Neural cell (in vitro differentiated cells): Measurements from ENCODE around the gene PHLPP1. TPM values are rescaled to one million over a fixed set of nuclear protein-coding genes. Genes with fewer than 3 reads are reported as not detected.

ENCODE experiments used
- H2AFZ ChIP-seq: fragments of 200-600, 300-800 bp; sonication (generic), shearing (Covaris generic); 2 replicates; pipeline ENCODE4 v1.6.0; 2014; ENCODE audit warnings: low read depth, mild to moderate bottlenecking, antibody characterized with exemption, low read length, moderate library complexity
- H3F3A ChIP-seq: fragments of 200-600 bp; shearing (Covaris generic); 2 replicates; pipeline ENCODE4 v1.6.1; 2016; ENCODE audit warnings: mild to moderate bottlenecking, moderate library complexity, mixed read lengths, antibody characterized with exemption, low read length; ENCODE audit not compliant: insufficient read depth, poor library complexity, severe bottlenecking
- H3K27ac ChIP-seq: fragments of 200-600, 300-800 bp; sonication (generic), shearing (Covaris generic); 2 replicates; pipeline ENCODE4 v1.5.1; 2014; ENCODE audit warnings: mild to moderate bottlenecking, low read length, moderate library complexity
- H3K27me3 ChIP-seq: fragments of 300-800, 200-600 bp; sonication (generic), shearing (Covaris generic); 2 replicates; pipeline ENCODE4 v1.6.0; 2014; ENCODE audit warnings: mild to moderate bottlenecking, low read depth, low read length, moderate library complexity; ENCODE audit not compliant: insufficient read depth
- H3K36me3 ChIP-seq: fragments of 300-800, 200-600 bp; sonication (generic), shearing (Covaris generic); 2 replicates; pipeline ENCODE4 v1.5.1; 2014; ENCODE audit warnings: mild to moderate bottlenecking, antibody characterized with exemption, low read length, moderate library complexity; ENCODE audit not compliant: insufficient read depth
- H3K4me2 ChIP-seq: fragments of 300-800, 200-600 bp; sonication (generic), shearing (Covaris generic); 2 replicates; pipeline ENCODE4 v1.6.0; 2014; ENCODE audit warnings: mild to moderate bottlenecking, low read length
- H3K4me3 ChIP-seq: fragments of 300-800, 200-600 bp; sonication (generic), shearing (Covaris generic); 2 replicates; pipeline ENCODE4 v1.5.1; 2014; ENCODE audit warnings: mild to moderate bottlenecking, low read length, moderate library complexity
- H3K79me2 ChIP-seq: fragments of 200-600 bp; shearing (Covaris generic); replicated peaks from 2 replicates; pipeline ENCODE4 v1.6.0; 2014; ENCODE audit warnings: mild to moderate bottlenecking, low read length, moderate library complexity; ENCODE audit not compliant: insufficient read depth
- H3K9ac ChIP-seq: fragments of 300-800, 200-600 bp; sonication (generic), shearing (Covaris generic); 2 replicates; pipeline ENCODE4 v1.6.1; 2016; ENCODE audit warnings: mild to moderate bottlenecking, low read length, mixed read lengths
- H3K9me2 ChIP-seq: fragments of 200-600 bp; shearing (Covaris generic); 2 replicates; pipeline ENCODE4 v1.6.1; 2016; ENCODE audit warnings: mild to moderate bottlenecking, low read length, mixed read lengths; ENCODE audit not compliant: insufficient read depth
- H3K9me3 ChIP-seq: fragments of 200-600, 300-800 bp; sonication (generic), shearing (Covaris generic); 2 replicates; pipeline ENCODE4 v1.6.1; 2016; ENCODE audit warnings: mild to moderate bottlenecking, mixed run types, low read length, moderate library complexity, mixed read lengths
- H4K20me1 ChIP-seq: fragments of 200-600 bp; shearing (Covaris generic); 2 replicates; pipeline ENCODE4 v1.6.1; 2016; ENCODE audit warnings: mild to moderate bottlenecking, mixed run types; ENCODE audit not compliant: insufficient read depth
- EP300 ChIP-seq: fragments of 450-650 bp; conservative IDR thresholded peaks from 2 replicates; pipeline ENCODE4 v1.6.1; 2014; ENCODE audit warnings: antibody characterized with exemption, mild to moderate bottlenecking, moderate library complexity; ENCODE audit not compliant: poor library complexity, severe bottlenecking
- EZH2 ChIP-seq: fragments of 200-600, 300-800 bp; shearing (Covaris generic), sonication (generic); IDR thresholded peaks from 2 replicates; pipeline ENCODE4 v1.6.1; 2014; ENCODE audit warnings: antibody characterized with exemption, low read length, borderline replicate concordance, mild to moderate bottlenecking; ENCODE audit not compliant: insufficient read depth, poor library complexity, severe bottlenecking
- MXI1 ChIP-seq: fragments of 450-650 bp; conservative IDR thresholded peaks from 2 replicates; pipeline ENCODE4 v1.6.1; 2014; ENCODE audit warnings: antibody characterized with exemption, mild to moderate bottlenecking; ENCODE audit not compliant: poor library complexity, severe bottlenecking
- POLR2AphosphoS5 ChIP-seq: IDR thresholded peaks from 2 replicates; pipeline ENCODE4 v1.6.1; 2012
- RAD21 ChIP-seq: fragments of 450-650 bp; conservative IDR thresholded peaks from 2 replicates; pipeline ENCODE4 v1.6.1; 2014; ENCODE audit warnings: antibody characterized with exemption, mild to moderate bottlenecking, moderate library complexity
- SMC3 ChIP-seq: fragments of 450-650 bp; conservative IDR thresholded peaks from 2 replicates; pipeline ENCODE4 v1.6.1; 2014; ENCODE audit warnings: antibody characterized with exemption, mild to moderate bottlenecking, moderate library complexity; ENCODE audit not compliant: poor library complexity
- TAF1 ChIP-seq: IDR thresholded peaks from 2 replicates; pipeline ENCODE4 v1.6.1; 2012; ENCODE audit warnings: low read depth
- polyA plus RNA-seq: library from polyadenylated mRNA; depleted of rRNA; stranded (reverse); fragments of >200 nt; gene quantifications from 2 replicates; pipeline ENCODE4 v1.2.3, GENCODE V29; 2014
- TF ChIP-seq, protein P1 (sequence below): IDR thresholded peaks from 2 replicates; pipeline ENCODE4 v1.6.1; 2012; ENCODE audit warnings: borderline replicate concordance
- TF ChIP-seq, protein P2 (sequence below): fragments of 450-650 bp; IDR thresholded peaks from 2 replicates; pipeline ENCODE4 v1.5.1; 2014; ENCODE audit warnings: antibody characterized with exemption, mild to moderate bottlenecking, moderate library complexity; ENCODE audit not compliant: poor library complexity, severe bottlenecking

Gene PHLPP1
- polyA plus RNA-seq, 1 donor from 2014 or later: 4.5 TPM

DNA sequence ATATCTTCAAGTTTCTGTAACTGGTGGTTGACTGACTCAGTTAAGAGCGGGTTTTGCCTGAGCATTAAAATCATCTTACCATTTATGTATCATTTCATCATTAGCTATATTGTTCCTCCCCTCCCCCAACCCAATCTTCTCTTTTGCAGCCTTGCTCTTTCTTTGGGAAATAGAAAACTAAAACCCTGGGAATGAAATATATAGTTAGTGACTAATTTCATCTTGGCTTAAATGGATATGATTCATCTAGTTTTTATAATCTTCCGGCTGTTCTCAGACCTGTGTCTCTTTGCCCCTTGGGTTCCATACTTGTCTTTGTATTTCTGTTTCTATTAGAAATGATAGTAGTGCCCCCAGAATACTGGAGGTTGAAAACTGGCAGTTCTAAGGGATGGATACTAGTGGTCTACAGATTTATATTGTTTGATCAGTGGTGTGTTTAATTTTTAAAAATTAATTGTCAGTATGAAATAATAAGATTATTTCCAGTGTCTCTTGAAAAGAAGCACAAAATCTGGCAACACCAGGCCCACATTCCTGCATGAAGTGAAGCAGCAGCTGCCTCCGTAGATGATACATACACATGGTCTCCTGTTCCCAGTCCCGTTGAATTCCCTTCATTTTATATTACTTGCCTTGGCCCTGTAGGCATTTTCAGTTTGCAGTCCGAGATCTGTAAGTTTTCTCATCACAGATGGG is 44.5 kb downstream of the PHLPP1 start:
- Histone ChIP-seq H3K27ac (no peak overlapping the region), H3K9me3 (no peaks in the 10 kb centered on the region), H4K20me1 (no peaks in the 10 kb centered on the region), H3K79me2 (peaks cover 63% of the 10 kb centered on the region), H3K4me2 (no peak overlapping the region), H3K9me2 (no peaks in the 10 kb centered on the region), H2AFZ (no peak overlapping the region), H3K27me3 (no peaks in the 10 kb centered on the region), H3K9ac (no peak overlapping the region), H3F3A (no peaks in the 10 kb centered on the region), H3K36me3 (no peaks in the 10 kb centered on the region), H3K4me3 (no peak overlapping the region)
- TF ChIP-seq POLR2AphosphoS5: no peak

DNA sequence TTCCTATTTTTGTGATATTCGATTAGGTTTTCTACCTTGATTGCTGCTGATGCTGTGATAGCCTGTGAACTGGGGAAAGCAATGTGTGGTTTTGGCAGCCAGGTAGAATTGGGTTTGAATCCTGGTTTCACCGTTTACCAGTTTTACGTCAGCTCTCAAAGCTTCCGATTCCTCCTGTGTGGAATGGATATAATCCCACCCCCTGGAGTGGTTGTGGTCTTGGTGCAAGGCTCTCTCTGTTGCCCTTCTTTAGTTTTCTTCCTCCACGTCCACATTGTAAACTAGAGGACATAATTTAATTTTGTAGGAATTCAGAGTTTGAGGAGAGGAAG is 45.0 kb downstream of the PHLPP1 start:
- TF ChIP-seq MXI1 (no peak), SMC3 (no peak), TAF1 (no peak), POLR2AphosphoS5 (no peak), EZH2 (no peak), EP300 (no peak), RAD21 (no peak)
- TF ChIP-seq, protein P1, sequence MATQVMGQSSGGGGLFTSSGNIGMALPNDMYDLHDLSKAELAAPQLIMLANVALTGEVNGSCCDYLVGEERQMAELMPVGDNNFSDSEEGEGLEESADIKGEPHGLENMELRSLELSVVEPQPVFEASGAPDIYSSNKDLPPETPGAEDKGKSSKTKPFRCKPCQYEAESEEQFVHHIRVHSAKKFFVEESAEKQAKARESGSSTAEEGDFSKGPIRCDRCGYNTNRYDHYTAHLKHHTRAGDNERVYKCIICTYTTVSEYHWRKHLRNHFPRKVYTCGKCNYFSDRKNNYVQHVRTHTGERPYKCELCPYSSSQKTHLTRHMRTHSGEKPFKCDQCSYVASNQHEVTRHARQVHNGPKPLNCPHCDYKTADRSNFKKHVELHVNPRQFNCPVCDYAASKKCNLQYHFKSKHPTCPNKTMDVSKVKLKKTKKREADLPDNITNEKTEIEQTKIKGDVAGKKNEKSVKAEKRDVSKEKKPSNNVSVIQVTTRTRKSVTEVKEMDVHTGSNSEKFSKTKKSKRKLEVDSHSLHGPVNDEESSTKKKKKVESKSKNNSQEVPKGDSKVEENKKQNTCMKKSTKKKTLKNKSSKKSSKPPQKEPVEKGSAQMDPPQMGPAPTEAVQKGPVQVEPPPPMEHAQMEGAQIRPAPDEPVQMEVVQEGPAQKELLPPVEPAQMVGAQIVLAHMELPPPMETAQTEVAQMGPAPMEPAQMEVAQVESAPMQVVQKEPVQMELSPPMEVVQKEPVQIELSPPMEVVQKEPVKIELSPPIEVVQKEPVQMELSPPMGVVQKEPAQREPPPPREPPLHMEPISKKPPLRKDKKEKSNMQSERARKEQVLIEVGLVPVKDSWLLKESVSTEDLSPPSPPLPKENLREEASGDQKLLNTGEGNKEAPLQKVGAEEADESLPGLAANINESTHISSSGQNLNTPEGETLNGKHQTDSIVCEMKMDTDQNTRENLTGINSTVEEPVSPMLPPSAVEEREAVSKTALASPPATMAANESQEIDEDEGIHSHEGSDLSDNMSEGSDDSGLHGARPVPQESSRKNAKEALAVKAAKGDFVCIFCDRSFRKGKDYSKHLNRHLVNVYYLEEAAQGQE: no peak
- TF ChIP-seq, protein P2, sequence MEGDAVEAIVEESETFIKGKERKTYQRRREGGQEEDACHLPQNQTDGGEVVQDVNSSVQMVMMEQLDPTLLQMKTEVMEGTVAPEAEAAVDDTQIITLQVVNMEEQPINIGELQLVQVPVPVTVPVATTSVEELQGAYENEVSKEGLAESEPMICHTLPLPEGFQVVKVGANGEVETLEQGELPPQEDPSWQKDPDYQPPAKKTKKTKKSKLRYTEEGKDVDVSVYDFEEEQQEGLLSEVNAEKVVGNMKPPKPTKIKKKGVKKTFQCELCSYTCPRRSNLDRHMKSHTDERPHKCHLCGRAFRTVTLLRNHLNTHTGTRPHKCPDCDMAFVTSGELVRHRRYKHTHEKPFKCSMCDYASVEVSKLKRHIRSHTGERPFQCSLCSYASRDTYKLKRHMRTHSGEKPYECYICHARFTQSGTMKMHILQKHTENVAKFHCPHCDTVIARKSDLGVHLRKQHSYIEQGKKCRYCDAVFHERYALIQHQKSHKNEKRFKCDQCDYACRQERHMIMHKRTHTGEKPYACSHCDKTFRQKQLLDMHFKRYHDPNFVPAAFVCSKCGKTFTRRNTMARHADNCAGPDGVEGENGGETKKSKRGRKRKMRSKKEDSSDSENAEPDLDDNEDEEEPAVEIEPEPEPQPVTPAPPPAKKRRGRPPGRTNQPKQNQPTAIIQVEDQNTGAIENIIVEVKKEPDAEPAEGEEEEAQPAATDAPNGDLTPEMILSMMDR: no peak
- H3F3A ChIP-seq: no peaks in the 10 kb centered on the region
- H3K4me3 ChIP-seq: no peak overlapping the region
- H2AFZ ChIP-seq: no peak overlapping the region
- no peaks in the 10 kb centered on the region for H3K9me2 ChIP-seq
- no peaks in the 10 kb centered on the region for H3K9me3 ChIP-seq
- H3K9ac ChIP-seq: no peak overlapping the region
- no peaks in the 10 kb centered on the region for H4K20me1 ChIP-seq
- no peaks in the 10 kb centered on the region for H3K27me3 ChIP-seq
- H3K79me2 ChIP-seq: peaks cover 58% of the 10 kb centered on the region
- no peaks in the 10 kb centered on the region for H3K36me3 ChIP-seq
- H3K4me2 ChIP-seq: no peak overlapping the region
- no peak overlapping the region for H3K27ac ChIP-seq

DNA sequence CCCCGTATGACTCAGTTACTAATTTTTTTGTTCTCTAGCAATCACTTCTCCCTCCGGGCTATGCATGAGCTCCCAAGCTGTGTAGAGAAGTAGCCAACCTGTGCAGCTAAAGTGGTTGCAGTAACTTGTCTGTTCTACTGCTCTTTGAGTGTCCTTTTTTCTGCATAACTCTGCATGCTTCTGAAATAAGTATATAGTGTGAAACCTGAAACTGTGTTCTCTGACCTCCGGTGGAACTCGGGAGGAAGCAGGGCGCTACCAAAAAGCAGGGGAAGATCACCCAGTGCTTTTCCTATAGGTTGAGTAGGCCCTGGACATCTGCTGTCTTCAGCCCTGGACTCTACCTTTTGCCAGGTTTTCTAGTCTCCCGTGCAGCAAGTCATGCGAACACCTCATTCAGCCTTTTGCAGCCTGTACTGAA is 47.8 kb downstream of the PHLPP1 start:
- Histone ChIP-seq H3K27me3 (no peaks in the 10 kb centered on the region), H3F3A (no peaks in the 10 kb centered on the region), H4K20me1 (no peaks in the 10 kb centered on the region), H2AFZ (no peak overlapping the region), H3K9me3 (no peaks in the 10 kb centered on the region), H3K79me2 (peaks cover 52% of the 10 kb centered on the region), H3K9me2 (no peaks in the 10 kb centered on the region), H3K4me3 (no peak overlapping the region), H3K27ac (no peak overlapping the region), H3K36me3 (no peaks in the 10 kb centered on the region), H3K9ac (no peak overlapping the region), H3K4me2 (no peak overlapping the region)
- TF ChIP-seq, protein P1: no peak
- no peak for TF ChIP-seq EP300
- no peak for TF ChIP-seq RAD21
- TF ChIP-seq TAF1: no peak
- no peak for TF ChIP-seq MXI1
- TF ChIP-seq, protein P2: no peak
- TF ChIP-seq SMC3: no peak
- TF ChIP-seq EZH2: no peak
- TF ChIP-seq POLR2AphosphoS5: no peak
